Stomach (tissue), 4 donors: ENCODE measurements around the gene TRIM56.

Source experiments
- CTCF ChIP-seq, 7 experiments: fragments of 450-650 bp in 4 of 7; fragments of 200-600 bp in 3 of 7; sonication (generic) in 3 of 7; IDR thresholded peaks; one replicate each; pipeline ENCODE4 v1.5.1; 2016 to 2019; ENCODE audit warnings: antibody characterized with exemption in 7 of 7, control low read depth in 2 of 7, mild to moderate bottlenecking in 1 of 7
- POLR2AphosphoS5 ChIP-seq, 3 donors: sonication (generic); formaldehyde crosslinking; IDR thresholded peaks; one replicate each; pipeline ENCODE4 v1.6.1; 2016; ENCODE audit warnings: antibody characterized with exemption in 3 of 3

DNA sequence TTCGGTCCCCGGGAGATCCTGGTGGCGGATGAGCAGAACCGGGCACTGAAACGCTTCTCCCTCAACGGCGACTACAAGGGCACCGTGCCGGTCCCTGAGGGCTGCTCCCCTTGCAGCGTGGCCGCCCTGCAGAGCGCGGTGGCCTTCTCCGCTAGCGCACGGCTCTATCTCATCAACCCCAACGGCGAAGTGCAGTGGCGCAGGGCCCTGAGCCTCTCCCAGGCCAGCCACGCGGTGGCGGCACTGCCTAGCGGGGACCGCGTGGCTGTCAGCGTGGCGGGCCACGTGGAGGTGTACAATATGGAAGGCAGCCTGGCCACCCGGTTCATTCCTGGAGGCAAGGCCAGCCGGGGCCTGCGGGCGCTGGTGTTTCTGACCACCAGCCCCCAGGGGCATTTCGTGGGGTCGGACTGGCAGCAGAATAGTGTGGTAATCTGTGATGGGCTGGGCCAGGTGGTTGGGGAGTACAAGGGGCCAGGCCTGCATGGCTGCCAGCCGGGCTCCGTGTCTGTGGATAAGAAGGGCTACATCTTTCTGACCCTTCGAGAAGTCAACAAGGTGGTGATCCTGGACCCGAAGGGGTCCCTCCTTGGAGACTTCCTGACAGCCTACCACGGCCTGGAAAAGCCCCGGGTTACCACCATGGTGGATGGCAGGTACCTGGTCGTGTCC is 3.7 kb downstream of the TRIM56 start:
- TF ChIP-seq CTCF (IDR thresholded peaks at IDR 0.05), result no peak
- TF ChIP-seq POLR2AphosphoS5 (IDR thresholded peaks at IDR 0.05), result no peak
